Activated gamma-delta T cell treated with Interleukin-2 at 50 U/mL for 16 hours (primary cell): Measurements from ENCODE around the gene WAC.
"Not testable (repeated sequence)": the region's sequence is repeated elsewhere in the genome, so short reads cannot be mapped to it uniquely, and the experiment has no call there.

Source experiments
- DNase-seq: peaks from one replicate; pipeline ENCODE4 v3.0.0-alpha.2; 2020

The WAC gene, protein sequence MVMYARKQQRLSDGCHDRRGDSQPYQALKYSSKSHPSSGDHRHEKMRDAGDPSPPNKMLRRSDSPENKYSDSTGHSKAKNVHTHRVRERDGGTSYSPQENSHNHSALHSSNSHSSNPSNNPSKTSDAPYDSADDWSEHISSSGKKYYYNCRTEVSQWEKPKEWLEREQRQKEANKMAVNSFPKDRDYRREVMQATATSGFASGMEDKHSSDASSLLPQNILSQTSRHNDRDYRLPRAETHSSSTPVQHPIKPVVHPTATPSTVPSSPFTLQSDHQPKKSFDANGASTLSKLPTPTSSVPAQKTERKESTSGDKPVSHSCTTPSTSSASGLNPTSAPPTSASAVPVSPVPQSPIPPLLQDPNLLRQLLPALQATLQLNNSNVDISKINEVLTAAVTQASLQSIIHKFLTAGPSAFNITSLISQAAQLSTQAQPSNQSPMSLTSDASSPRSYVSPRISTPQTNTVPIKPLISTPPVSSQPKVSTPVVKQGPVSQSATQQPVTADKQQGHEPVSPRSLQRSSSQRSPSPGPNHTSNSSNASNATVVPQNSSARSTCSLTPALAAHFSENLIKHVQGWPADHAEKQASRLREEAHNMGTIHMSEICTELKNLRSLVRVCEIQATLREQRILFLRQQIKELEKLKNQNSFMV

DNA sequence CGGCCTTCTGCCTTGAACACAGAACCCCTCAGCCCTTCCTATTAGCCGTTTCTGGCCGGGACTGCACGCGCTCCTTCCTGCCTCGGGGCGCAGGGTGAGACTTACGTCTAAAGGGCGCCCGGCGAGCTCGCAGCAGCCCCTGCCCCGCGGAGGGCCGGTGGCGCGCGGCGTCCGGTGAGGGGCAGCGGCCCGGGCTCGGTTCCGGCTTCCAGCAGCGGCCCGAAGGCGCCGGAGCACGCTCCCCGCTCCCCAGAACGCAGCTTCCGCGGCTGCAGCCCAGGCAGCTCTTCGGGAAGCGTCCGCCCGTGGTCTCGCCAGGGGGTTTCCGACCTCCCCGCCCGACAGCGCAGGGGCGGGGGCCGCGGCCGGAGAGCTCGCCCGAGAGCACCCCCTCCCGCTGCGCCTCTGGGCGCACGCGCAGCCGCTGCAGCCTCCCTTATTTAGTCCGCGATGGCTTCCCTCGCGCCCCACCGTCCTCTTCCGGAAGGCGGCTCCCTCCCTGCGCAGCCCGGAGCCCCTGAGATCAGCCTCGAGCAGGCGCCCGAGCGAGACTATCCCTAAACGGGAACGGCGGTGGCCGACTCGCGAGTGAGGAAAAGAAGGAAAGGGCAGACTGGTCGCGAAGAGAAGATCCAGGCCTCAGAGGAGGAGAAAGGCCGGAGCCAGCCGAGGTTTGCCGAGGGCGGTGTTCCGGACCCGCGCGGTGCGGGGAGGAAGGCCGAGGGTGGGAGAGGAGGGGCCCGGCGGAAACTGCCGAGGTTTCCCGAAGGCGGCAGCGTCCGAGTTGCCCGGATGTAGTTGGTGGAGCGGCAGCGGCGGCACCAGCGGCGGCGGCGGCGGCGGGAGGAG lies at the start of gene WAC:
WAC (plus strand) TSS at position 782 of the 849 bp plus-strand sequence. CDS start 462 bp downstream, outside the sequence.
- peak; percentile 97 for DNase-seq

DNA sequence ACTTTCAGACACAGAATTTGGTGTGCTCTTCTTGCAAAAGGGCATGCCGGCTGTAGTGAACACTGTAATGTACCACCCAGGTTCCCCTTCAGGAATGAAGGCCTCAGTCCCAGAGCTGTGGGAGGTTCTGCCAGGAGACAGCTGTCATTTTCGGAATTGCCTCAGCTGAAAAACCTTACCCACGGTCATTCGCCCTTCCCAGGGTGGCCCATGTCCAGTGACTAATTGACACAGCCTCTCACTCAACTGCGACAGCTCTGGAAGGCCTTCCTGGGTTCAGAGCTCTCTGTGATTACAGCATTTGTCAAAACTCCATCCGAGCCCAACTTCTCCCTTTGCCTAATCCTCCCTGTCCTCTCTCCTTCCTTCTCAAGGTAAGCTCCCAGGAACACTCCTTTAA lies 43.7 kb upstream of the WAC start:
- DNase-seq: no peak

DNA sequence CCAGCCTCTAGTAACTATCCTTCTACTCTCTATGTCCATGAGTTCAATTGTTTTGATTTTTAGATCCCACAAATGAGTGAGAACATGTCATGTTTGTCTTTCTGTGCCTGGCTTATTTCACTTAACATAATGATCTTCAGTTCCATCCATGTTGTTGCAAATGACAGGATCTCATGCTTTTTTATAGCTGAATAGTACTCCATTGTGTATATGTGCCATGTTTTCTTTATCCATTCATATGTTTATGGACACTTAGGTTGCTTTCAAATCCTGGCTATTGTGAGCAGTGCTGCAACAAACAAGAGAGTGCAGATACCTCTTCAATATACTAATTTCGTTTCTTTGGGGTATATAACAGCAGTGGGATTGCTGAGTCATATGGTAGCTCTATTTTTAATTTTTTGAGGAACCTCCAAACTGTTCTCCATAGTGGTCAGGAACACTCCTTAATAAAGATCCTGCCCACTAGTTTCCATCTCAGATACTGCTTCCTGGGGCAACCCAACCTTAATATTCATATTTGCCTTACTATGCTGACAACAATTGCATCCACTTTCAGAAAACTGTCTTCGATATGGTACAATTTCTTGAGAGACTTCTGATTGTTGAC lies 42.6 kb upstream of the WAC start:
- DNase-seq: not testable (repeated sequence)

DNA sequence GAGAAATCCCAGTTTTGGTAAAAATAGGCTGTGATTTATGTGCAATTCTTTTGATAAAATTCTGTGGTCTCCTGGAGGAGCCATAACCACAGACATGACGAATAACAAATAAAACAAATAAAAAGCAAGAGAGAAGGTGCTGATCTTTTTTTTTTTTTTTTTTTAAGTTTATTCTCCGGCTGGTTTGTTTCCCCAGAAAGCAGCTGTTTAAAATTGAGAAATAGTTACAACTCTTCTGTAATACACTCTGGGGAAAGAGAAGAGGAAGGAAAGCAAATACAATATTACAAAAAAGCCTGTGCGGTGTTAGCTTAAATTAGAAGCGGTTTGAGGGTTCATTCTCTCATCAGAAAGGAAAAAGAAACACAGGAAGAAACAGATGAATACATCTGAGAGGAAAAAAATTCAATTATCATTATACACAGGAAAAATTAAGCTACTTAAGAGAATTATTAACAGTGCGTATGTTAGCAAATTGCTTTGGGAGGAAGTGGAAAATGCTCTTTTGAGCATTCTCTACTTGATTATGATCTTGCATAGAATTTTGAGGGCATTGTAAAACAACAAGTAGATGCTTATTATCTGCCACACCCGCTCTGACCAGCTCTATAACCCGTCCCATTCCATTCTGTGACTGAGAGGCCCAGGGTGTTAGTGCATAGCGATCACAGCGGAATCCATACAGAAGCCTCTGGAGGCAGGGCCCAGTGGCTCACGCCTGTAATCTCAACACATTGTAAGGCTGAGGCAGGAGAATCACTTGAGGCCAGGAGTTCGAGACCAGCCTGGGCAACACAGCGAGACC lies 40.6 kb upstream of the WAC start:
- DNase-seq: no peak

DNA sequence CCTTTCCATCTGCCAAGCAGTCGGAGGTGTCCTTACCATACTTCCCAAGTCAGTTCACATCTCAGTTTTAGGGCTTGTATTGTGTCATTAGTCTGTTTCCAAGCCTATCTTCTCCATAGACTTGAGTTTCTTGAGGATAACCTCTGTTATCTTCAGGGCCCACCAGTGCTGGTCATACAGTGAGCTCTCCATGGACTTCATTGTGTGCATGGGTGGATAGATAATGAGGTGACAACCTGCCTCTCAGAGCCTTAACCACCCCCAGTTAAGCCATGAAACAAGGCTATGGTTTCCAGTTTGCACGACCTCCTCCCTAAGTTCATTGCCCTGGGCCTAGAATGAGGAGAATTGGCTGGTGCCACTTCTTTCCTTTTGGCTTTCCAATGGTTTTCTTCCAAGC lies 38.5 kb upstream of the WAC start:
- DNase-seq: no peak

DNA sequence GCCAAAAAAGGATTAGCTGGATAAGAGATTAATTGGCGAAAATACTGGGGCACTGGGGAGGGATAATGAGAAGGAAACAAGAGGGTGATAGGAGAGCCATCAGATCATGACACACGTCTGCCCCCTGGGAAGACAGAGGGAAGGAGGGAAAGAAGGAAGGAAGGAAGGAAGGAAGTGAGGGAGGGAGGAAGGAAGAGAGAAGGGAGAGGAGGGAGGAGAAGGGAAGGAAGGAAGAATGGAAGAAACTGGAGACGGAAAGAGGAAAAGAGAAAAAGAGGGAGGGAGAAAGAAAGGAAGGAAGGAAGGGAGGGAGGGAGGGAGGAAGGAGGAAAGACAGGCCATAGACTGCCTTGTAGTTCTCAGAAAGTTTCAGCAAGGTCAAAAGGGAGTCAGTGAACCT lies 37.8 kb upstream of the WAC start:
- DNase-seq: no peak

DNA sequence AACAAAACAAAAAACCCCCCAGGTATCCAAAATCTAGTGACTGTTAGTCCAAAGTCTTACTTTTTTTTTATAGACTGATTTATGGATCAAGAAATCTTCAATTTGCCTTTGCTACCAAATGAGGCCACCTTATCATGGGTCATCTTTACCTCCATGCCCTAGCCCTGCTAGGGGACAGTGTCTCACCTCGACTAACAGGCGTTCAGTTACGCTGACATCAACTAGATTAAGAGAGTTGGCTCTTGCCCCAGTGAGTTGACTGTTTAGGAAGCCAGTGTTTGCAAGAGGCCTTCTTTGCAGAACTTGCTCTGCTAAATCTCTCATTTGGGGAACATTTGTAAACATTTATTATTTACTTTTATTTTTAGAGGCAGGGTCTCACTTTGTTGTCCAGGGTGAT lies 36.9 kb upstream of the WAC start:
- DNase-seq: no peak

DNA sequence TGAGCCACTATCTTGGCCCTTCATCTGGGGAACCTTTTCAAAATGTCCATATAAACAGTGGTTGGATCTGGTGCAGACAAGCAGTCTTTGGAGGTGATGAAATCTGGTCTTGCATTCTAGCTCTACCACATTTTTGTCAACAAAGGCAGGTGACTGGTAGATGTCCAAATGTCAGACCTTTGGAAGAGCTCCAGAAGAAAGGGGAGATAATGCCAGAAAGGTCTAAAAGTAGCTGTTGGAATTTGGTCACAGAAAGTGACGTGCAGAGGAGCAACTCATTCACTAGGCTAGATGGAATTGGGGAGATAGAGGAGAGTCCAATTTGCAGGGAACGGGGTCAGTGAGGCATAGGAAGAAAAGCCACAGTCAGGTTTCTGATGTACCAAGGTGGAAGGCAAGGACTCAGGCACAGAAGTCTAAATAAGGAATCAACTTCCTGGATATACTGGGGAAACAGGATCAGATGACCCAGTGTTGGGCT lies 36.4 kb upstream of the WAC start:
- no peak for DNase-seq

DNA sequence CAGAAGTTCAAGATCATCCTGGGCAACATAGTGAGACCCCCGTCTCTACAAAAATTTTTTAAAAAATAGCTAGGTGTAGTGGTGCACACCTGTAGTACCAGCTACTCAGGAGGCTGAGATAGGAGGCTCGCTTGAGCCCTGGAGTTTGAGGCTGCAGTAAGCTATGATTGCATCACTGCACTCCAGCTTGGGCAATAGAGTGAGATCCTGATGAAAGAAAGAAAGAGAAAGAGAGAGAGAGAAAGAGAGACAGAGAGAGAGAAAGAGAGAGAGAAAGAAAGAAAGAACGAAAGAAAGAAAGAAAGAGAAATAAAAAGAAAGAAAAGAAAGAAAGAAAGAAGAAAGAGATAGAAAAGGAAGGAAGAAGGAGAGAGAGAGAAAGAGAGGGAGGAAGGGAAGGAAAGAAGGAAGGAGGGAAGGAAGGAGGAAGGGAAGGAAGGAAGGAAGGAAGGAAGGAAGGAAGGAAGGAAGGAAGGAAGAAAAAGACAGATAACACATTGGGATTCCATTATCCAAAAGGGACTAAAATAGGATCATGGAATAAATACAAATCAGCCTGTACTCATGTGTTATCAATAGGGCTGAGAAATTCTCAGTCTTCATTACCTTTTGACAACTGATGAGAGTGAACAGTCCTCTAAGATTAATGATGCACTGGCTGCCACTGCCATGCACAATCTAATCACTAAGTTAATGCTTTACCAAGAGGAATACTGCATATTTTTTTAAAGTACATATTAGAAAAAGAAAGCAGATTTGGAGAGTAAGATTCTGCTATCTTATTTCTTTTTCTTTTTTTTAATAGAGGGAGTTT lies 35.4 kb upstream of the WAC start:
- DNase-seq: no peak

DNA sequence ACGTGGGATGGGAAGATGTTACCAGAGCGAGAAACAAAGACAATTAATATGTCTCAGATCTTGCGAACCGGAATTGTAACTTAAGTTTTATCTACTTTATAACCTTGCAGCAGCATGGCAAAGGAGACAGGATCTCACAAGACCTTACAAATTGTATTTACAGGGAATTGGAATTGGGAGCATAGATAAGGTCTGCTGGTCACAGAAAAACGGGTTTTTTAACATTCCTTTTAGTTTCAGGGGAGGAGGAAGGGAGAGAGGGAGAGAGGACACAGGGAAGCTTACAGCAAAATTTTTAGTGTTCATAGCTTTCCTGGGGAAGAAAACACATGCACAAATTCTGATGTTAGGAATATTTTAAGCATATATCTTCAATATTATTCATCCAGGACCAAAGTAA lies 32.7 kb upstream of the WAC start:
- not testable (repeated sequence) for DNase-seq

DNA sequence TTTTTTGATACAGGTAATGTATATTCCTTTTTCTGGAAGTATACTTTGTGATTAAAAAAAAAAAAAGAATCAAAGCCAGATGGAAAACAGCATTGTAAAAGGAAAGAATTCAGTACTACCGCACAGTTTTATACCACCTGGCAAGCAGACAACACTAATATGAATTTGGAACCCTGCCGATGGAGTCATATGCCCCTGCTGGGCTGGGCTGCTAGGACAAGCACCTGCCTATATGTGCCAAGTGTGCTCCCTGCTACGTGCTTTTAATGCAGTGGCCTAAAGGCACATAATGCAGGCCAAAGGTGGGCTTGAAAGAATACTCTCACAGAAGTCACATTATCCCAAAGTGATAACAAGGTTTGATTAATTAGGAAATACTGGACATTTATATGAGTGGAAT lies 29.8 kb upstream of the WAC start:
- no peak for DNase-seq

DNA sequence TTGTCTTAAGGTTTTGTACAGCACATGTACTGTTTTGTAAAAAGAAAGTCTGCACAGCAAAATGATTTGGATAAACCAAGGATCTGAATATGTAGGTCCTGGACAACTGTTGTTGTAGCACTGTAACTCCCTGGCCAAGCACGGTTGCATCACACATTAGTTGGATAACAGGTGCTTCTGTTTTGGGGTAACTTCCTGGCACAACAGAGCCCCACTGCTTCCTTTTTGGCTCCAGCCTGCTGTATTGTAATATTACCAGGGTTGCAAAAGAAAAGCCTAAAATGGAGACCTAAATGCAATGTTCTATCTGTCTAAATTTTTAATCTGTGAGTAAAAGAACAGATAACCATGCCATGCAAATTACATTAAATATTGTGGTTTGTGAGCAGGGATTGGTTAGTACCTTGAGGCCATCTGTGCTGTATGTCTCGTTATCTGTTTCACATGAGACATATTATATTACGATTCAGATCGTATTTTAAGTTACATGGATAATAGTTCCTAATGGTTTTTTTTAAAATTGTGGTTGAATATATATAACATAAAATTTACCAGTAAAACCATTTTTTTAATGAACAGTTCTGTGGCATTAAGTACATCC lies 27.5 kb upstream of the WAC start:
- DNase-seq: no peak

DNA sequence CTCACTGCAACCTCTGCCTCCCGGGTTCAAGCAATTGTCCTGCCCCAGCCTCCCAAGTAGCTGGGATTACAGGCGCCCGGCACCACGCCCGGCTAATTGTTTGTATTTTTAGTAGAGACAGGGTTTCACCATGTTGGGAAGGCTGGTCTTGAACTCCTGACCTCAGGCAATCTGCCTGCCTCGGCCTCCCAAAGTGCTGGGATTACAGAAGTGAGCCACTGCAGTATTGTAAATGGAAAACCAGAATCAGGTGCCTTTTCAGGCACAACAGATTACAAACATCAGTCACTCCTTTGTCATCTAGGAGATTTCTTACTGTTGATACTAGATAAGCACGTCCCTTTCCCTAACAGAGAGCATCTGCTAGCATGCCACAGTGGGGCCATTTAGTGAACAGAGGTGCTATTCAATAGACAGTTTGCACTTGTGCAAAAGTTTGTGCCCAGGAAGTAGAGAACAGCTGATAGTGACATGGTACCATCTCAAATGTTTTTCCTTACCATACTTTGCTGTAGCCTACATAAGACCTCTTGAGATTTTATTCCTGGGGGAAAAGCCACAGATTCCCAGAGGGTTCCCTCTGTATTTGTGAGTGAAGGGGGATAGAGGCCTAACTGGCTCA lies 24.5 kb upstream of the WAC start:
- DNase-seq: no peak

DNA sequence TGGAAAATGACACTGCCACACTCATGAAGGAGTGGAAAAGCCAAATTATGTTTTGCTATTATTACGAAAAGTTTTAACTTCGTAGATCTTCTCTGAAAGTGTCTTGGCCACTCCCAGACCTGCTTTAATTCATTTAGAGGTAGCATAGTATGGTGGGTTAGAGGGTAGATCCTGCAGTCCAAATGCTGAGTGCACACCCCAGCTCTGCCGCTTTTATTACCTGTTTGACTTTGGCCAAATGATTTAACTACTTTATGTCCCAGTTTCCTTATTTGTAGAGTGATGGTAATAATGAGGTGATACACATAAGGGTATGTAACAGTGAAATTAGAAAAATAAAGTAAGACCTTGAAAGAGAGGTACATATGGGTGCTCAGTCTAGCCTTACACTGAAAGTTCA lies 23.6 kb upstream of the WAC start:
- DNase-seq: no peak

DNA sequence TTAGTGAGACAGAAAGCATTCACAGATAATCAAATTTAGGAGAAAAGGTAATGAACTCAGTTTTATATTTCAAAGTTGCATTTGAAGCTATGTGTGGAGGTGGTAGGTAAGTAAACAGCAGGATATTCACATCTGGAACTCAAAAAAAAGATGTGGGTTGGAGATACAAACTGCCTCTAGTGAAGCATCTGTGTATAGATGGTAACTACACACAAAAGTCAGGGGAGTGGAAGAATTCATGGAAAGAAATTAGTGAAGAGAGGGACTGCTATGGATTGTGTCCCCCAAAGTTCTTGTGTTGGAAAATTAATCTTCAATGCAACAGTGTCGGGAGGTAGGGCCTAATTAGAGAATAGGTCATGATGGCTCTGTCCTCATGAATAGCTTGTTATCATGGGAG lies 18.3 kb upstream of the WAC start:
- no peak for DNase-seq

DNA sequence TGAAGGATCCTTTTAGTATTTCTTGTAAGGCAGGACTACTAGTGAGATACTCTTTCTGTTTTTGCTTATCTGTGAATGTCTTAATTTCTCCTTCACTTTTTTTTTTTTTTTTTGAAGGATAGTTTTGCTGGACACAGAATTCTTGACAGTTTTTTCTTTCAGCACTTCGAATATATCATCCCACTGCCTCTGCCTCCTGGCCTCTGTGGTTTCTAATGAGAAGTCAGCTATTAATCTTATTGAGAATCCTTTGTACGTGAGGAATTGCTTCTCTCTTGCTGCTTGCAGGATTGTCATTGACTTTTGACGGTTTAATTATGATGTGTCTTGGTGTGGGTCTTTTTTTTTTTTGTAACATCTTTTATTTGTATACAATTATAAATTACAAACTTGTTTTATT lies 12.6 kb upstream of the WAC start:
- DNase-seq: no peak

DNA sequence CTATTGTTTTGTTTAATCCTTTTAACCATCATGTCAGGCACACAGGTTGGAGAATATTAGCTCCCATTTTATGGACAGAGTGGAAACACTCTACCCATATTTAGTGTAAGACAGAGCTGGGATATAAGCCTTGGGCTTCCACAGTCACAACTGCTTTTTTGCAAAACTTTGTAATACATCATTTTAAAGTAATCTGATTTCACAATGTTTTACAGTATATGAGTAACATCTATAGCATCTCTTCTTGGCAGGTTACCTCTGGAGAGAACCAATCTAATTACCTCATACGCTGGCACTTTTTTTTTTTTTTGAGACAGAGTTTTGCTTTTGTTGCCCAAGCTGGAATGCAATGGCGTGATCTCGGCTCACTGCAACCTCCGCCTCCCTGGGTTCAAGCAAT lies 12.1 kb upstream of the WAC start:
- not testable (repeated sequence) for DNase-seq

DNA sequence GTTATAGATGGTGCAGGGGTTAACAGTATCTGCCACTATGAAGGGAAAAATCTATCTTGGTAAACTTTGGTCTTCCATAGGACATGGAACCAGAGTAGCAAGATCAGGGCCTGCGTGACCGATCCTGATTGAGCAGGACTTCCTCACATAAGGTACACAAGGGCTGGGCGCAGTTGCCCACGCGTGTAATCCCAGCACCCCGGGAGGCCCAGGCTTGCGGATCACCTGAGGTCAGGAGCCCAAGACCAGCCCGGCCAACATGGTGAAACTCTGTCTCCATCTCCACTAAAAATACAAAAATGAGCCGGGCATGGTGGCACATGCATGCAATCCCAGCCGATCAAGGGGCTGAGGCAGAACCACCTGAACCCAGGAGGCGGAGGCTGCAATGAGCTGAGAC lies 11.0 kb upstream of the WAC start:
- DNase-seq: not testable (repeated sequence)

DNA sequence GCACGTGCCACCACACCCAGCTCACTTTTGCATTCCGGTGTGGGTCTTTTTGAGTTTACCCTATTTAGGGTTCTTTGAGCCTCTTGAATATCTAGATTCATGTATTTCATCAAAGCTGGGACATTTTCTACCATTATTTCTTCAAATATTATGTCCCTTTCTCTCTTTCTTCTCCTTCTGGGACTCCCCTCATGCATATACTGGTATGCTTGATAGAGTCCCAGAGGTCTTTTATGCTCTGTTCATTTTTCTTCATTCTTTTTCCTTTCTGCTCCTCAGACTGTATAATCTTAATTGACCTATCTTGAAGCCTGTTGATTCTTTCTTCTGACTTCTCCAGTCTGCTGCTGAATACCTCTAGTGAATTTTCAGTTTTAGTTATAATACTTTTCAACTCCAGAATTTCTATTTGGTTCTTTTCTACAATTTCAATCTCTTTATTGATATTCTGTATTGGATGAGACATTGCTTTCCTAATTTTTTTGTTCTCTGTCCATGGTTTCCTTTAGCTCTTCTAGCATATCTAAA lies 9.1 kb upstream of the WAC start:
- no peak for DNase-seq

DNA sequence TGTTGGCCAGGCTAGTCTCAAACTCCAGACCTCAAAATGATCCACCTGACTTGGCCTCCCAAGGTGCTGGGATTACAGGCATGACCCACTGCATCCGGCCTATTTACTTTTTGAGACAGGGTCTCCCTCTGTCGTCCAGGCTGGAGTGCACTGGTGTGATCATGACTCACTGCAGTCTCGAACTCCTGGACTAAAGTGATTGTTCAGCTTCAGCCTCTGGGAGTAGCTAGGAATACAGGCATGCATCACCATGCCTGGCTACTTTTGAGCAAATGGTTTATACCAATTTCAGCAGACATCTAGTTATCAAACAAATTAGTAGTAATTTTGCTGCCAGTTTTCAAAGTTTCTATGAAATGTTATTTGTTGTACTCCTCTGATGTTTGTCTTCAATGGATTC lies 2.2 kb upstream of the WAC start:
- no peak for DNase-seq
